ENCODE data around the gene PJA2.
A peak's percentile ranks its signal among the peaks of the same experiment; 100 is the strongest.

Gene PJA2

DNA sequence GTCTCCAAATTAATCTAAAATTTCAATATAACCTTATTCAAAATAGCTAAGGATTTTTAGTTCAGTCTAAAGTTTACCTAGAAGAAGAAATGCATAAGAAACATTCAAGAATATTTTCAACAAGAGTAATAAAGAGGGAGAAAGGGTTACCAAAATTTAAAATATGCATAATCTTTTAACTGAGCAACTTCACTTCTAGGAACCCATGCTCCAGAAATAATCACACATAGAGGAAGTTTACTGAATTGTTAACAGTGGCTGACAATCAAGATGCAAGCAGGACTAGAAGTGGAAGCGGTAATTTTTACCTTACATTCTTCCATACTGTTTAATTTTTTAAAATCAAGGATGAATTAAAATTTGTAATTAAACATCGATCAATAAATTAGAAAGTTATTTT, 1.9 kb downstream of the PJA2 start:
- peak overlapping the region; percentile 99 for H3K4me3 ChIP-seq (ENCODE audit: low read depth, low read length)
- H3K36me3 ChIP-seq (ENCODE audit: control insufficient read depth, insufficient read depth, low read length), result 0 out of 2 replicates have a peak, but pooled peaks cover 5% of the 10 kb centered on the region
- peaks cover 5% of the 10 kb centered on the region; the same call in 1 of the 2 replicates for H3K9me3 ChIP-seq (ENCODE audit: control insufficient read depth, insufficient read depth, low read depth, low read length)
- no peak overlapping the region for H3K27ac ChIP-seq (ENCODE audit: low read depth, low read length)
- H3K4me1 ChIP-seq (ENCODE audit: control insufficient read depth, insufficient read depth, low read length), result peaks cover 23% of the 10 kb centered on the region
- no peak overlapping the region for H3K9ac ChIP-seq (ENCODE audit: low read length)
- no peaks in the 10 kb centered on the region for H3K27me3 ChIP-seq (ENCODE audit: control insufficient read depth, insufficient read depth, low read length)

DNA sequence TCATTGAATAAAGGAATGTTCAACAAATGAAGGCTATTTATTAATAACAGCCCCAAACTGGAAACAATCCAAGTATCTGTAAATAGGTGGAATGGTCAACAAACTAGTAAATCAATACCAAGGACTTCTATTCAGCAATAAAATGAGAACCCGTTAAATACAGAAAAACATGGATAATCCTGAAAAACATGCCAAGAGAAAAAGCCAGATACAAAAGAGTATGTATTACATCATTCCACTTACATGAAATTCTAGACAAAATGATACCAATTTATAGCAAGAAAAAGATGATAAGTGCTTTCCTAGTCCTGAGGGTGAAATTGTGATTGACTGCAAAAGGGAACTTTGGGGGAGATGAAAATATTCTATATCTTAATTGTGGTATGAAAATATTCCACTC, 3.1 kb downstream of the PJA2 start:
- H3K9me3 ChIP-seq (ENCODE audit: control insufficient read depth, insufficient read depth, low read depth, low read length), result peaks cover 5% of the 10 kb centered on the region; the same call in 1 of the 2 replicates
- H3K36me3 ChIP-seq (ENCODE audit: control insufficient read depth, insufficient read depth, low read length), result 0 out of 2 replicates have a peak, but pooled peaks cover 5% of the 10 kb centered on the region
- H3K4me3 ChIP-seq (ENCODE audit: low read depth, low read length), result no peak overlapping the region
- H3K4me1 ChIP-seq (ENCODE audit: control insufficient read depth, insufficient read depth, low read length), result peaks cover 15% of the 10 kb centered on the region
- H3K27ac ChIP-seq (ENCODE audit: low read depth, low read length), result no peak overlapping the region
- H3K9ac ChIP-seq (ENCODE audit: low read length), result no peak overlapping the region
- H3K27me3 ChIP-seq (ENCODE audit: control insufficient read depth, insufficient read depth, low read length), result no peaks in the 10 kb centered on the region

DNA sequence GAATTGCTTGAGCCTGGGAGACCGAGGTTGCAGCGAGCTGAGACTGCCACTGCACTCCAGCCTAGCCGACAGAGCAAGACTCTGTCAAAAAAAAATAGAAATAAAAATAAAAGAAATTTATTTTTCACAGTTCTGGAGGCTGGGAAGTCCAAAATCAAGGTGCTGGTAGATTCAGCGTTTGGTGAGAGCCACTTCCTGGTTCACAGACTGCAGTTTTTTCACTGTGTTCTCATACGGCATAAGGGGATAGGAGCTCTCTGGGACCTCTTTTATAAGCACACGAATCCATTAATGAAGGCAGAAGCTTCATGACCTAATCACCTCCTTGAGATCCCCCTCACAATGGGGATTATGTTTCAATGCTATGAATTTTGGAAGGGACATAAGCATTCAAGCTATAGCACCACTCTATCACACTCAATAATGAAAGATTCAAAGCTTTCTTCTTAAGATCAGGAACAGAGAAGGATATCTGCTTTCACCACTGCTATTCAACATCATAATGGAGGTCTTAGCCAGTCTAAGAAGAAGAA, 5.3 kb downstream of the PJA2 start:
- no peak overlapping the region for H3K4me3 ChIP-seq (ENCODE audit: low read depth, low read length)
- H3K27ac ChIP-seq (ENCODE audit: low read depth, low read length), result no peak overlapping the region
- peaks cover 9% of the 10 kb centered on the region; the same call in 1 of the 2 replicates for H3K4me1 ChIP-seq (ENCODE audit: control insufficient read depth, insufficient read depth, low read length)
- H3K9ac ChIP-seq (ENCODE audit: low read length), result no peak overlapping the region
- no peaks in the 10 kb centered on the region for H3K27me3 ChIP-seq (ENCODE audit: control insufficient read depth, insufficient read depth, low read length)
- 0 out of 2 replicates have a peak, but pooled peaks cover 5% of the 10 kb centered on the region for H3K36me3 ChIP-seq (ENCODE audit: control insufficient read depth, insufficient read depth, low read length)
- peaks cover 5% of the 10 kb centered on the region; the same call in 1 of the 2 replicates for H3K9me3 ChIP-seq (ENCODE audit: control insufficient read depth, insufficient read depth, low read depth, low read length)

DNA sequence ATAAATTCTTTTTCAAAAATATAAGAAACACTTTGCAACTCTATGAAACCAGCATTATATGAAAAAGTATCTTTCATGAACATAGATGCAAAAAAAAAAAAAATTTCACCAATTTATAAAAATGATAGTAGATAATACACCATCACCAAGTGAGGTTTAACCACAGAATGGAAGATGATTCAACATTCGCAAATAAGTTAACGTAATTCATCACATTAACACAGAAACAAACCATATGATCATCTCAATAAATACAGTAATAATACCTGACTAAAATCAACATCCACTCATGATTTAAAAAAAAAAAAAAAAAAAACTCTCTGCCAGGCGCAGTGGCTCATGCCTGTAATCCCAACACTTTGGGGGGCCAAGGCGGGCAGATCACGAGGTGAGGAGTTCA, 6.3 kb downstream of the PJA2 start:
- Histone ChIP-seq H3K36me3 (ENCODE audit: control insufficient read depth, insufficient read depth, low read length) (0 out of 2 replicates have a peak, but pooled peaks cover 5% of the 10 kb centered on the region), H3K9ac (ENCODE audit: low read length) (no peak overlapping the region), H3K27me3 (ENCODE audit: control insufficient read depth, insufficient read depth, low read length) (no peaks in the 10 kb centered on the region)

DNA sequence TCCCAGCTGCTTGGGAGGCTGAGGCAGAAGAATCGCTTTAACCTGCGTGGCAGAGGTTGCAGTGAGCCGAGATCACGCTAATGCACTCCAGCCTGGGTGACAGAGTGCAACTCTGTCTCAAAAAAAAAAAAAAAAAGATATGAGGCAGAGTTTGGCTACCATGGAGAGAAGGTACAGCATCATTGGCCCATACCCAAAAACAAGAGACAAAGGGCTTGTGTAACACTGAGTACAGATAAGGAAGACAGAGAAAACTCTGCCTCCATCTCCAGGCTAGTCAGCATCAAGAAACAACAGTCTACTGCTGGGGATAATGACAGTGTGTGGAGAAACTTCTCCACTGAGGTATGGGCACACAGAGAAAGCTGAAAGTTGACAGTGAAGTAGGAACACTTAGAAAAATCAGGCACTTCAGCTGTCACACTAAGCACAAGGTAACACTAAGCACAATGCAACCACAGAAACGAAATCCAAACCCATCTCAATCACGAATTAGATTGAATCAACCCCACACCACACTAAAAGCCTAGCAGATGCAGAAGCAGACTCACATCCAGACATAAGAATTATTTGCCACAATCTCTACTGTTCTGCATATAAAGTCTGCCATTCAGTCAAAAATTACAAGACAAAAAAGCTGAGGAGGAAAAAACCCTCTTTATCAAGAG, 10.5 kb downstream of the PJA2 start:
- H3K36me3 ChIP-seq (ENCODE audit: control insufficient read depth, insufficient read depth, low read length), result no peaks in the 10 kb centered on the region
- H3K4me3 ChIP-seq (ENCODE audit: low read depth, low read length), result no peak overlapping the region
- H3K9me3 ChIP-seq (ENCODE audit: control insufficient read depth, insufficient read depth, low read depth, low read length), result no peaks in the 10 kb centered on the region
- H3K4me1 ChIP-seq (ENCODE audit: control insufficient read depth, insufficient read depth, low read length), result peaks cover 4% of the 10 kb centered on the region; the same call in 1 of the 2 replicates
- H3K9ac ChIP-seq (ENCODE audit: low read length), result no peak overlapping the region
- no peaks in the 10 kb centered on the region for H3K27me3 ChIP-seq (ENCODE audit: control insufficient read depth, insufficient read depth, low read length)
- H3K27ac ChIP-seq (ENCODE audit: low read depth, low read length), result no peak overlapping the region

More for the DNA sequence above, 6.3 kb downstream of the PJA2 start:
- Histone ChIP-seq H3K27ac (ENCODE audit: low read depth, low read length) (no peak overlapping the region), H3K4me1 (ENCODE audit: control insufficient read depth, insufficient read depth, low read length) (peaks cover 13% of the 10 kb centered on the region), H3K4me3 (ENCODE audit: low read depth, low read length) (no peak overlapping the region), H3K9me3 (ENCODE audit: control insufficient read depth, insufficient read depth, low read depth, low read length) (peaks cover 5% of the 10 kb centered on the region; the same call in 1 of the 2 replicates)

DNA sequence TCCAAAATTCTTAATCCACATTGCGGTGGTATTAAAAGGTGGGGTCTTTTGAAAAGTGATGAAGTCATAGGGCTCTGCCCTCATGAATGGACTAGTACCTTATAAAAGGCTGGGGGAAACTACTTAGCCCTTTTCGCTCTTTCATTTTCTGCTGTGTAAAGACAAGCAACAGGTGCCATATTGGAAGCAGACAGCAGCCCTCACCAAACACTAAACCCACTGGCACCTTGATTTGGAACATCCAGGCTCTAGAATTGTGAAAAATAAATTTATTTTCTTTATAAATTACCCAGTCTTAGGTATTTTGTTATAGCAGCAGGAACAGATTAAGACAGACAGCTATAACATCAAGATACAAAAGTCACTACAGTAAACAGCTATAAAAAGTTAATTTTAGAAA, 12.8 kb downstream of the PJA2 start:
- Histone ChIP-seq H3K27ac (ENCODE audit: low read depth, low read length) (no peak overlapping the region), H3K9ac (ENCODE audit: low read length) (no peak overlapping the region), H3K4me3 (ENCODE audit: low read depth, low read length) (no peak overlapping the region), H3K36me3 (ENCODE audit: control insufficient read depth, insufficient read depth, low read length) (no peaks in the 10 kb centered on the region), H3K27me3 (ENCODE audit: control insufficient read depth, insufficient read depth, low read length) (no peaks in the 10 kb centered on the region), H3K4me1 (ENCODE audit: control insufficient read depth, insufficient read depth, low read length) (peaks cover 4% of the 10 kb centered on the region; the same call in 1 of the 2 replicates), H3K9me3 (ENCODE audit: control insufficient read depth, insufficient read depth, low read depth, low read length) (peaks cover 2% of the 10 kb centered on the region; the same call in 1 of the 2 replicates)

DNA sequence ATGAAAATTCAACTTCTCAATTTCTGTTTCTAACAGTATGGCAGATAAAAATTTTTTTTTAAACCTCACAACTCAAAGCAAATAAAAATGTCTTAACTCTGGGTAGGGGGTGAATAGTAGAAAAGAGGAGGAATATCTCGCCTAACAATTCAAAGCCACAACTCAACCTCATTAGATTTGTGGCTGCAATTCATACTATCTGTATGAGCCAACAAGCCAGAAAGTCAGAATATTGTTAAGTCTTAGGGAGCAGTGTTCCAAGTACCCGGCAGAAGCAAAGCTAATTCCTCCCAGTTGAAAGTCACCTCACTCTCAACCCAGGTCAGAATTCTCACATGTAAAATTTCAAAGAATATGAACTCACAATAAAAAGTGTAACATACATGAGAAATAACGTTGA, 15.0 kb downstream of the PJA2 start:
- Histone ChIP-seq H3K27ac (ENCODE audit: low read depth, low read length) (no peak overlapping the region), H3K27me3 (ENCODE audit: control insufficient read depth, insufficient read depth, low read length) (no peaks in the 10 kb centered on the region), H3K36me3 (ENCODE audit: control insufficient read depth, insufficient read depth, low read length) (no peaks in the 10 kb centered on the region), H3K4me1 (ENCODE audit: control insufficient read depth, insufficient read depth, low read length) (peaks cover 4% of the 10 kb centered on the region; the same call in 1 of the 2 replicates), H3K4me3 (ENCODE audit: low read depth, low read length) (no peak overlapping the region), H3K9ac (ENCODE audit: low read length) (no peak overlapping the region), H3K9me3 (ENCODE audit: control insufficient read depth, insufficient read depth, low read depth, low read length) (peaks cover 2% of the 10 kb centered on the region; the same call in 1 of the 2 replicates)

DNA sequence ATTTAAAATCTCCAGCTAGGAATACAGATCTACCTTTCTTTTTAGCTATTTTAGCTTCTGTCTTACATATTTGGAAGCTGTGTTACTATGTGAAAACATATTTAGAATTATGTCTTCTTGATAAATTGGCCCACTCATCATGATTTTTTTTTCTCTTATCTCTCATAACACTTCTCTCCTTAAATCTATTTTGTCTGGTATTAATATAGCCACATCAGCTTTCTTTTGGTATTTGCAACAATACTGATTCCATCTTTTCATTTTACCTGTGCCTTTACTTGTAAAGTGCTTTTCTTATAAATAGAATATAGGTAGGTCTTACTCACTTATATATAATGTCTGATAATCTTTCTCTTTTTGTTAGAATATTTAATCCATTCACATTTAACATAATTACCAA, 19.6 kb downstream of the PJA2 start:
- Histone ChIP-seq H3K27ac (ENCODE audit: low read depth, low read length) (no peak overlapping the region), H3K9me3 (ENCODE audit: control insufficient read depth, insufficient read depth, low read depth, low read length) (peaks cover 2% of the 10 kb centered on the region; the same call in 1 of the 2 replicates), H3K9ac (ENCODE audit: low read length) (no peak overlapping the region), H3K27me3 (ENCODE audit: control insufficient read depth, insufficient read depth, low read length) (no peaks in the 10 kb centered on the region), H3K4me1 (ENCODE audit: control insufficient read depth, insufficient read depth, low read length) (peaks cover 12% of the 10 kb centered on the region; the same call in 1 of the 2 replicates), H3K4me3 (ENCODE audit: low read depth, low read length) (no peak overlapping the region), H3K36me3 (ENCODE audit: control insufficient read depth, insufficient read depth, low read length) (no peaks in the 10 kb centered on the region)

DNA sequence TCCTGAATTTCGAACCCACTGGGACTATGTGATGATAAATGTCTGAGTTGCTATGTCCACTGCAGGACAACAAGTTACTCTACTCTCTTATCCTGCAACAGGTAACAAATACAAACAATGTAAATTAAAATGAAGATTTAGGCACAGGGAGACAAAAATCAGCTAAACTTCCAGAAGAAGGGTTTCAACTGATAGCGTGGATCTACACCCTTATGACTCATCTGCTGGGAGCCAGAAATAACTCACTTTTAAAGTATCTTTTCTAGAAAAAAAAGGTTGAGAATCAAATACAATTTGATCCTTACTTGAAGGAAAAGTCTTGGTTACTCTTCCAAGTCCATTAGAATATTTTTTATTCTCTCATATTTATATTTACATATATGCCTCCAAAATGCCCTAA, 21.4 kb downstream of the PJA2 start:
- Histone ChIP-seq H3K9ac (ENCODE audit: low read length) (no peak overlapping the region), H3K9me3 (ENCODE audit: control insufficient read depth, insufficient read depth, low read depth, low read length) (peaks cover 2% of the 10 kb centered on the region; the same call in 1 of the 2 replicates), H3K4me3 (ENCODE audit: low read depth, low read length) (no peak overlapping the region), H3K36me3 (ENCODE audit: control insufficient read depth, insufficient read depth, low read length) (no peaks in the 10 kb centered on the region), H3K27me3 (ENCODE audit: control insufficient read depth, insufficient read depth, low read length) (no peaks in the 10 kb centered on the region), H3K27ac (ENCODE audit: low read depth, low read length) (no peak overlapping the region), H3K4me1 (ENCODE audit: control insufficient read depth, insufficient read depth, low read length) (peaks cover 12% of the 10 kb centered on the region; the same call in 1 of the 2 replicates)

DNA sequence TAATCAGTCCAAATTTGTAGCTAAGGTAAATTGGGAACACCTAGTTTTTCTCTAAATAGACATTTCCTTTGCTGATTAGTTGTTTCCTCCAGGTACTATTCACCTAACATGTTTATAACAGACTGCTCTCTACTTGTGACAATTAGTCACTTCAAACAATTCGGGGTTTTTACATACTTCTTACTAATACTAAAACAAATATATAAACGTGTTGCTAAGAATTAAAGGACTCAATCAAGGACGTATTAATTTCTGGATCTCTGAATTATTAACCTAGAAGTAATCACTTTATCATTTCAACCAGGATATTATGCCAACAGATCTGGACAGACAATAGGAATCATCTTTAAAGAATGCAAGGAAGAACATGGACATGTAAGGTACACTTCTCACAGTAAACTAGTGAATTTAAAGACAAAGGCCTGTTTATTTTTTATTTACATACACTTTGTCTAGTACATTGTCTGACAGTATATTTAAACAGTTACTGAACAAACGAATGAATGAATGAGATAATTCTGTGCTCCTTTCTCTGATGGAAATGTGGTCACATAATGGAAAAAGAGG, 22.3 kb downstream of the PJA2 start:
- Histone ChIP-seq H3K36me3 (ENCODE audit: control insufficient read depth, insufficient read depth, low read length) (peaks cover 5% of the 10 kb centered on the region), H3K27ac (ENCODE audit: low read depth, low read length) (no peak overlapping the region), H3K9me3 (ENCODE audit: control insufficient read depth, insufficient read depth, low read depth, low read length) (no peaks in the 10 kb centered on the region), H3K4me1 (ENCODE audit: control insufficient read depth, insufficient read depth, low read length) (peaks cover 12% of the 10 kb centered on the region; the same call in 1 of the 2 replicates), H3K27me3 (ENCODE audit: control insufficient read depth, insufficient read depth, low read length) (no peaks in the 10 kb centered on the region), H3K4me3 (ENCODE audit: low read depth, low read length) (no peak overlapping the region), H3K9ac (ENCODE audit: low read length) (no peak overlapping the region)

DNA sequence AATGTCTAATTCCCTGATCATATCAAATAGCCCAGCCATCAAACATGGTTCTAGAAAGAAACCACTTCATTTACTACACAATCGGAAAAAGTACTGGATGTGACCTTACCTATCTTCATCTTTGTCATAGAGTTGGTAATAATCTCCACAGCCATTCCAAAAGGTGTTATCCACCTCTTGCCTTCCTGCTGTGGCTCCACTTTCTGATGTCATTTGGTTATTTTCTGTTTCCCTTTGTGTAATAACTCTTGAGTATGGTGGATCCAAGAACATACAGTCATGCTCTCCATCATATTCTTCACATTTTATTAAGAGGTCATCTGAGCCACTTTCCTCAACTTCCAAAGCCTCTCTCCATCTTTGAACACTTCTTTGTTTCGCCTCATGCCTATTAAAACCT, 31.7 kb downstream of the PJA2 start:
- H3K27ac ChIP-seq (ENCODE audit: low read depth, low read length), result no peak overlapping the region
- peaks cover 51% of the 10 kb centered on the region for H3K36me3 ChIP-seq (ENCODE audit: control insufficient read depth, insufficient read depth, low read length)
- H3K4me3 ChIP-seq (ENCODE audit: low read depth, low read length), result no peak overlapping the region
- H3K4me1 ChIP-seq (ENCODE audit: control insufficient read depth, insufficient read depth, low read length), result no peaks in the 10 kb centered on the region
- H3K27me3 ChIP-seq (ENCODE audit: control insufficient read depth, insufficient read depth, low read length), result no peaks in the 10 kb centered on the region
- no peaks in the 10 kb centered on the region for H3K9me3 ChIP-seq (ENCODE audit: control insufficient read depth, insufficient read depth, low read depth, low read length)
- H3K9ac ChIP-seq (ENCODE audit: low read length), result no peak overlapping the region

All from HUES6 (cell line).